ENCODE measurements around the gene EPS8L3. TPM values are rescaled to one million over a fixed set of nuclear protein-coding genes. Genes with fewer than 3 reads are reported as not detected.

EPS8L3 gene
- total and polyA plus RNA-seq, 2 of the 8 experiments (the other 6 are each of a cell fraction or from before 2014, with no cell fraction given): not detected

DNA sequence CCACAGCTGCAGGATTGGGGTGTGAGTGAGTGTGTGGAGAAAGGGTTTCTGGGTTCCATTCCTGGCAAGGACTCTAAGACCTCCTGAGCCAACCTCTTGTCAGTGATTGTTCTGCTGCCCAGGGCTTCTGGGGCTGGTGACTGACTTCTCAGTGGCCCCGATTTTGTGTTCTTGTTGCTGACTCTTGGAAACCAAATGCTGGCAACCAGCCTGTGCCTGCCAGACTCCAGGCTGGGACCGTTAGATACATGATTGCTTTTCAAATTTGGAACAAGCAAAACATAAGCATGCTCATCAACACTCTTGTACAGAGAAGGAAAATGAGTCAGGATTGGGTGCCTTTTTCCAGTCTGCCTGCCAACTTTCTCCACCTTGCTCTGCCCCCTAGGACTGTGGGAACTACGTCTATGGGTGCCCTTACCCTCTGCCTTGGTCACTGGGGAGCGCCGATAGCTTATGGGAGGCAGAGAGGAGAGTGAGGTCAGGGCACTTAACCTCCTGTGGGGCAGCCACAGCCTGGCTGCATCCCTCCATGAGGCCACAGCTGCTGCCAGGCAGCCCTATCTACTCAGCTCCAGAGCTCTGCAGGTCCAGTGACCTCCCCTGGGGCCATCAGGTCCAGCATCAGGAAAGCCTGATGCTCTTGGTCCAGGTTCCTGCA lies 39.3 kb upstream of the EPS8L3 start (continued):
- TF ChIP-seq EP300 (IDR thresholded peaks at IDR 0.05; ENCODE audit: borderline replicate concordance in 1 of 2, low read depth in 2 of 2, low read length in 2 of 2) (no peak), CREB1 (IDR thresholded peaks at IDR 0.05) (no peak)
- TF ChIP-seq, protein P1, sequence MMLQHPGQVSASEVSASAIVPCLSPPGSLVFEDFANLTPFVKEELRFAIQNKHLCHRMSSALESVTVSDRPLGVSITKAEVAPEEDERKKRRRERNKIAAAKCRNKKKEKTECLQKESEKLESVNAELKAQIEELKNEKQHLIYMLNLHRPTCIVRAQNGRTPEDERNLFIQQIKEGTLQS (IDR thresholded peaks at IDR 0.05; ENCODE audit: insufficient read depth, low read depth, low read length): no peak

Measured in H1 (cell line).